ENCODE measurements around the gene TLE1.

TLE1 gene

DNA sequence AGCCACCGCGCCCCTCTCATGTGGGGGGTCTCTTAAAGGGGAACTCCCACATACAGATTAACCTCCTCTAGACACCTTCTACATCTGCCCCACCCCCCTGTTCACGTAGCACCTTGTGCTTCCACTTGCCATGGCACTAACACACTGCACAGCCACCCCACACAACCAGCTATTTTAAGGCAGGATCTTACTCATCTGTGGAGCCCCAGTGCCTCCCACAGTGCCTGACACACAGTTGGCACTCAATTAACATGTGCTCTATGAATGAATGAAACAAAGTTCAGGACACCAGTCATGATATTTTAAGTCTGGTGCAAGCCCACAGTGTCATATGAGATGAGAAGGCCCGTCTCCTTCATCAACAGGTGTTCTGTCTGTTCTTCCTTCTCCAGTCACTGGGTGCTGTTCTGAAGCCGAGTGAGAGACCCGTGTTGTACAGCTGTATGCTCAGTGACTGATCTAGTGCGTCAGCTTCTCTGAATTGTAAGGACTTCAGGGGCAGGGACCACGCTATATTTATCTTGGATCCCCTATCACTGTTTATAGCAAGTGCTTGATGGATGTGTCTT, 149.1 kb downstream of the TLE1 start:
- DNase-seq = no peak

DNA sequence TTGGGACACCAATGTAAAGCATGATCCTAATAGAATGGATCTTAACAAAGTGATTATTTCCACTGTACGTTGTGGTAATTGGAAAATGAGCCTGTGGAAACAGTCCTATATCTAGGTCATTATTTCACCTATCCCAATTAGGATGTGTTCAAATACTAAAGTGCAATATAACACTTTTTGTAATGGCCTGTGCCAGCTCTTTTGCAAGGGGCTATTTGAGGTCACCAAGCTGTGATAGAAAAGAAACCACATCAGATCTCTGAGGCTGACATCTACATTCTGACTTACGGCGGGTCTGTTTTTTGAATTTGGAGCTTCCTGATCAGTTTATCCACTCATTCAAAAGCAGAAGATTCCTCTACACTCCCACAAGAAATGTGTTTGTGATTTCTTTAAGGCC, 150.0 kb downstream of the TLE1 start:
- no peak for DNase-seq

DNA sequence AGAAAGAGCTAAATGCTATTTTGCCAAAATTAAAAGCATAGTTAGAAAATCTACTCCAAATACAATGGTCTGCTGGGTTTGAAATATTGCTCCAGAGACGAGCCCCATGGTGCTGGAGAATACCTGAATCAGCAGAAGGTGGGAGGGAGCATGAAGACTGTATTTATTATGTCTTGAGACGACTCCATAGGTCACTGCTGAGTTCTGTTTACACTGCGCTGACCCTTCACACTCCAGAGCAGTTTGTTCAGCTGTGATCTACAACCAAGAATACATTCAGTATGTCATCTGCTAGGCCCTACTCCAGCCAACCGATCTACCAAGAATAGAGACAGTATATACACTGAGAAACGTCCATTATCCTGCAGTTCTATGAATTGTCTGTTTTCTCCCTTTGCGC, 150.5 kb downstream of the TLE1 start:
- no peak for DNase-seq

DNA sequence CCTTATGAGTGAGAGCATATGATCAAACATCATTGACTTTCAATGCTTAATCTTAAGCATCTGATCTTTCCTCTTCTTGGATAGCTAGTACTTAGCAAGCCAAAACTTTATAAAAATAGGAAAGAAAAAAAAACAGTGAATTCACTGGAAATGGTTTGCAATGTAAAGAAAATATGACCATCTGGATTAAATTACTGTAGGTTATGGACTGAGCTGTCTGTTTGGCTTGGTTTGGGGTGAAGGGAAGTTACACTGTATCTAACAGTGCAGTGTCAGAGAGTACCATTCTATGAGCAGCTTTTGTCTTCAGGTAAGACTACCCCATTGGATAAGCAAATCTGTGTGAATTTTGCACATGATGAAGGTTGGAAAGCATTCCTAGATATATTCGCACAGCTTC, 151.4 kb downstream of the TLE1 start:
- no peak for DNase-seq

DNA sequence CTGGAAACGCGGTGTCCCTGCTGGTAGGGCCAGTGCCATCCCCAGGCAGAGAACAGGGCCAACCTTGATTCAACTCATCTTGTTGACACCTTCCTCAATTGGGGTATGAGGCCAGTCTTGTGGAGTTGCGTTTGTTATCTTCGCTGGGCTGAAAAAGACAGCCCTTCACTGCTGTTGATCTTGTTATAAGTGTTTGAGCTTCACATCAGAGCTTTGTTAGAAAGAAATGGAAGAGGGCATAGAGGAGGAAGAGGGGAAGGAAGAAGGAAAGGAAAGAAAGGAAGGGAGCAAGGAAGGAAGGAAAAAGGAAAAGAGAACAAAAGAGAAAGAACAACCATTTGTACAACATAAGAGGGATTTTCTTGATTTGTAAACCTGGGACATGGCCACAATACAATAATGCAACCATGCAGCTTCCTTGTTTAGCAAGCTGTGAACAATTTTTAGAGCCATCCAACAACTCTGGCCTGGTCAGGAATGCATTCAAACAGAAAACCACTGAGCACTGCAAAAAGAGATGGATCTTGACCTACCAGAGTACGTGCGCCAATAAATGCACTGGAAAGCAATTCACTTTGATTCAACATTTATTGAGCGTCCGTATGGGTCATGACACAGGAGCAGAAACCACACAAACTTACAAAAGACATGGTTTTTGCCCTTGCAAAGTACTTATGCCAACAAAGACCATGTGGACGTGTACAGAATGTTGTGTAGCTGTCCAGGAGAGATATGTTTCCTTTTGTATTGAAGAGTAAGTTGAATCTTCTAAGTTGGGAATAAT, 152.9 kb downstream of the TLE1 start:
- DNase-seq = no peak

DNA sequence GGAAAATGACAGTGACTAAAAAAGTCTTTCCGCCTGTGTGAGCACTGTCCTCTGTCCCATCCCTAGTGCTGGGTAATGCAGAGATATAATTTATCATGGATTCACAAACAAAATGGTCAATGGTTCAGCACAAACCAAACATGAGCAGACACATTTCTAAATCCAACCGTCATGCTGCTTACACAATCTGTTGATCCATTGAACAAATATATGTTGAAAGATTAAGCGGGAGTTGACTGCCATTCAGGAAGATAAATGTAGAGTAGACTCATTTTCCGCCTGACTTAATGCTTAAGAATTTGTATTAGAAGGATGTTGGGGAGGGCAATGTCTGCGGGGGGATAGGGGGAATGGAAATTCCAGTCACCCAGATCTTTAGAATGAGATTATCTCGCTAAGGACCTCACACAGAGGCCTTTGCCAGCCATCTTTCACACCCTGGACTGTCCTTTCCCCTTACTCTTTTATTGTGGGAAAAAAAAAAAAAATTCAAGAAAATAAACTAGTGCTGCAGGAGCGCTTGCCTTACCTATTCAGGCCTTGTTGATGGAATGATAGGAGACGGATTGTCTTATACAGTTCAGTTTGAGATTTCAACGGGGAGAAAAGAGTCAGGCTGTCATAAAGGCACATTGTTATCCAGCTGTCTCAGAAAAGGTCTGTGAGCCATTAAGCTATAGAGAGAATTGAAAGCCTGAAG, 153.7 kb downstream of the TLE1 start:
- DNase-seq = no peak

DNA sequence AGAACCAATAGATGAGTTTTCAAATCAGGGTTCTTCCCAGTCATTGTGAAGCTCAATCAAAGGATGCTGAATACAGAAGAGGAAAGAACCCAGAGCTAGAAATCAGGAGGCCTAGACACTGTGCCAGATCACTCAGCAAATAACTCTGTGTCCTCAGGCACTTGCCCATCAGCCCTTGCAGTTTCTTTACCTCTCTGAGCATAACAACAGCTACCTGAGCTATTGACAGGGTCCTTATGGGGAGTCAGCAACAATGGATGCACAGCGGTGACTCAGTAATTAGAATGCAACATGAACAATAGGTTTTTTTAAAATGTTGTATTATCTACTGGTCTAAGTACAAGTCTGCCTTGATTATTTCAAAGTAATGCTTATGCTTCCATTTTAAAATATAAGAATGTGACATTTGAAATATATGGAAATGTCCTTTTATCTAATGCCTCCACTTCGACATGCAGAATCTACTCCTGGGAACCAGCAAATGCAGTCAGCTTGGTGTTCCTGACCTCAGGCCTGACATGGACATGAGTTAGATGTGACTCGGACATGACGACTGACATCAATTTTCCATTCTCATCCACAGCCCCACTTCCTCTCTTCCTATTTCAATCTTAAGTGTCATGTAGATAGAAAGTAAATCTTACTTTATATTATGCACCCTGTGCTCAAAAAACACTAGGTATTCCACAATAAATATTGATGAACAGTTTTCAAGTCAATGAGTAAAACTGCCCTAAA, 155.0 kb downstream of the TLE1 start:
- no peak for DNase-seq
